Chondrocyte (in vitro differentiated cells): ENCODE data around the gene BRWD1. TPM values are rescaled to one million over a fixed set of nuclear protein-coding genes. Genes with fewer than 3 reads are reported as not detected.
"Not testable (repeated sequence)": the region's sequence is repeated elsewhere in the genome, so short reads cannot be mapped to it uniquely, and the experiment has no call there.

ENCODE experiments used
- DNase-seq: peaks from one replicate; pipeline ENCODE4 v3.0.0; 2021; ENCODE audit warnings: mixed read lengths, low spot score
- H3K27ac Mint-ChIP-seq: one replicate; pipeline ENCODE4 v1.8.0; 2021; ENCODE audit warnings: mild to moderate bottlenecking, moderate library complexity, mixed read lengths; ENCODE audit not compliant: unreplicated experiment
- H3K27me3 Mint-ChIP-seq: 2 replicates; pipeline ENCODE4 v1.8.0; 2021; ENCODE audit warnings: low read depth, mixed read lengths
- H3K36me3 Mint-ChIP-seq: 2 replicates; pipeline ENCODE4 v1.8.0; 2021; ENCODE audit warnings: low read depth, mixed read lengths
- H3K4me1 Mint-ChIP-seq: 2 replicates; pipeline ENCODE4 v1.8.0; 2021; ENCODE audit warnings: low read depth, mild to moderate bottlenecking, mixed read lengths
- H3K4me3 Mint-ChIP-seq: one replicate; pipeline ENCODE4 v1.8.0; 2021; ENCODE audit warnings: mild to moderate bottlenecking, moderate library complexity, mixed read lengths; ENCODE audit not compliant: unreplicated experiment
- H3K9me3 Mint-ChIP-seq: 2 replicates; pipeline ENCODE4 v1.8.0; 2021; ENCODE audit warnings: low read depth, mixed read lengths
- CTCF ChIP-seq: fragments of 200-600 bp; sonication (generic); IDR thresholded peaks from 2 replicates; pipeline ENCODE4 v1.5.0; 2021; ENCODE audit warnings: antibody characterized with exemption, mild to moderate bottlenecking, moderate library complexity
- total RNA-seq: library from RNA; stranded (reverse); gene quantifications from 3 replicates; pipeline ENCODE4 v1.2.1, GENCODE V29; 2021

BRWD1 gene
- total RNA-seq, 1 donor from 2014 or later, result 26.5 TPM

DNA sequence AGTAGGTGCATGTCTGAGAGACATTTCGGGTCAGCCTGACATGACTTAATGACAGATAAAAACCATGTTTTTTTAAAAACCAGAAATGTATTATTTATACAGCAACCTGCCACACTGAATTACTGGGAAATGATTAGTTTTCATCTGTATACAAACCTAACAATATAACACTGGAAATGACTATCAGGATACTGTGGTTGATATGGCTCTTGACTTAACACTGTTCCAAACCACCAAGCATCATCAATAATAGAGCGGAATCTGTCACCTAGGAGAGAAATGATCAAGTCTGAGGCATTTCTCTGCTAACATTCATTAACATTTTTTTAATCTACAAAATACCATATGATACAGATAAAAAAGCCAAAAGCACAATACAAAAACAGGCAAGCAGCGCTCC lies 88.5 kb downstream of the BRWD1 start:
- Mint-ChIP-seq H3K9me3 (no peaks in the 10 kb centered on the region), H3K36me3 (peaks cover 19% of the 10 kb centered on the region), H3K4me1 (no peaks in the 10 kb centered on the region), H3K27me3 (no peaks in the 10 kb centered on the region), H3K4me3 (no peak overlapping the region), H3K27ac (no peak overlapping the region)
- no peak for TF ChIP-seq CTCF
- no peak for DNase-seq

- H3K27ac Mint-ChIP-seq, result no peak overlapping the region
Measured at GRCh38 chr21:39221997-39222486, 91.4 kb downstream of the BRWD1 start.

GRCh38 chr21:39221282-39221996 lies 92.0 kb downstream of the BRWD1 start:
- Mint-ChIP-seq H3K4me1 (no peaks in the 10 kb centered on the region), H3K27me3 (no peaks in the 10 kb centered on the region), H3K36me3 (peaks cover 16% of the 10 kb centered on the region), H3K9me3 (no peaks in the 10 kb centered on the region), H3K4me3 (no peak overlapping the region), H3K27ac (no peak overlapping the region)
- DNase-seq, result no peak
- TF ChIP-seq CTCF, result no peak

More at GRCh38 chr21:39221997-39222486, 91.4 kb downstream of the BRWD1 start:
- Mint-ChIP-seq H3K36me3 (peaks cover 19% of the 10 kb centered on the region), H3K4me3 (no peak overlapping the region), H3K4me1 (no peaks in the 10 kb centered on the region), H3K9me3 (no peaks in the 10 kb centered on the region), H3K27me3 (no peaks in the 10 kb centered on the region)
- TF ChIP-seq CTCF, result no peak
- no peak for DNase-seq

DNA sequence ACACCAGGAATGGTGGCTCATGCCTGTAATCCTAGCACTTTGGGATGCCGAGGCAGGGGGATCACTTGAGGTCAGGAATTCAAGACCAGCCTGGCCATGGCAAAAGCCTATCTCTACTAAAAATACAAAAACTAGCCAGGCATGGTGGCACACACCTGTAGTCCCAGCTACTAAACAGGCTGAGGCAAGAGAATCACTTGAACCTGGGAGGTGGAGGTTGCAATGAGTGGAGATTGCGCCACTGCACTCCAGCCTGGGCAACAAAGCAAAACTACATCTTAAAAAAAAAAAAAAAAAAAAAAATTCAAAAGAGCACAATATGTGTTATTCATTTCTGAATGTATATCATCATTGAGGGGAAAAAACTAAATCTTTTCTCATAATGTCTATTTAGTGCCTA lies 92.6 kb downstream of the BRWD1 start:
- H3K27me3 Mint-ChIP-seq, H3K4me1 Mint-ChIP-seq, H3K4me3 Mint-ChIP-seq, H3K27ac Mint-ChIP-seq, DNase-seq, H3K9me3 Mint-ChIP-seq: not testable (repeated sequence)
- H3K36me3 Mint-ChIP-seq, result peaks cover 15% of the 10 kb centered on the region

DNA sequence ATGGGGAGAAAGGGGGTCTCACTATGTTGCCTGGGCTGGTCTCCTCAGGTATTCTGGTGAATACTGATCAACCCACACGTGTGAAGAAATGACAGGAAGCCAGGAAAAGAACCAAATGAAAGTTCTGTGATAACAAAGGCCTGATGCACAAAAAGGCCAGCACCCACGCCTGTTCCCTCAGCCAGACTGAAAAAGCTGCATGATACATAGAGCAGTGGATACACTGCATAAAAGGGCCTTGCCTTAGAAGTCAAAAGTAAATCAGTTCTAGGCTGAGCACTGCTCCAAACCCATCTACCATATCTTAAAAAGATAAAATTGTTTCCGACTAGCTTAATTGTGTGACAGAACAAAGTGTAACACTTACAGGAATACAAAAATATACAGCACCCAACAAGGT lies 93.3 kb downstream of the BRWD1 start:
- no peaks in the 10 kb centered on the region for H3K9me3 Mint-ChIP-seq
- H3K27me3 Mint-ChIP-seq, result no peaks in the 10 kb centered on the region
- no peak for DNase-seq
- peaks cover 17% of the 10 kb centered on the region for H3K36me3 Mint-ChIP-seq
- H3K4me3 Mint-ChIP-seq, result no peak overlapping the region
- no peak overlapping the region for H3K27ac Mint-ChIP-seq
- TF ChIP-seq CTCF, result no peak
- H3K4me1 Mint-ChIP-seq, result no peaks in the 10 kb centered on the region

GRCh38 chr21:39218082-39218409 lies 95.4 kb downstream of the BRWD1 start:
- H3K4me3 Mint-ChIP-seq, result no peak overlapping the region
- no peaks in the 10 kb centered on the region for H3K4me1 Mint-ChIP-seq
- H3K27me3 Mint-ChIP-seq, result no peaks in the 10 kb centered on the region
- no peak overlapping the region for H3K27ac Mint-ChIP-seq
- no peak for DNase-seq
- no peak for TF ChIP-seq CTCF
- H3K36me3 Mint-ChIP-seq, result peaks cover 16% of the 10 kb centered on the region
- no peaks in the 10 kb centered on the region for H3K9me3 Mint-ChIP-seq
